SK-N-MC (cell line): ENCODE measurements around the gene FAT1.

ENCODE experiments used
- DNase-seq: peaks from one replicate; pipeline ENCODE4 v3.0.0-alpha.2; 2011; ENCODE audit warnings: low read depth, low spot score
- H3K27ac ChIP-seq: fragments of 200-600 bp; sonication (generic); 2 replicates; pipeline ENCODE4 v1.5.1; 2016; ENCODE audit warnings: mixed run types
- H3K36me3 ChIP-seq: fragments of 200-600 bp; sonication (generic); 2 replicates; pipeline ENCODE4 v1.6.1; 2017; ENCODE audit warnings: antibody characterized with exemption, low read length, mixed read lengths; ENCODE audit not compliant: insufficient read depth
- H3K4me3 ChIP-seq: fragments of 200-600 bp; sonication (generic); 2 replicates; pipeline ENCODE4 v1.5.1; 2016
- H3K9ac ChIP-seq: fragments of 200-600 bp; sonication (generic); 2 replicates; pipeline ENCODE4 v1.8.0; 2017; ENCODE audit warnings: mixed run types, mixed read lengths; ENCODE audit not compliant: insufficient read length
- H3K9me3 ChIP-seq: fragments of 200-600 bp; sonication (generic); 2 replicates; pipeline ENCODE4 v1.6.1; 2017; ENCODE audit warnings: low read depth, mild to moderate bottlenecking, antibody characterized with exemption, low read length, moderate library complexity, mixed read lengths
- EZH2 ChIP-seq: fragments of 200-600 bp; sonication (generic); IDR thresholded peaks from one replicate; pipeline ENCODE4 v1.6.1; 2017; ENCODE audit warnings: antibody characterized with exemption
- FOXP2 ChIP-seq: optimal IDR thresholded peaks from 2 replicates; pipeline ENCODE3; 2011; ENCODE audit warnings: mild to moderate bottlenecking, moderate library complexity; ENCODE audit not compliant: insufficient read depth; ENCODE audit errors: extremely low read length, control extremely low read depth
- POLR2AphosphoS5 ChIP-seq: IDR thresholded peaks from 2 replicates; pipeline ENCODE4 v1.6.1; 2012; ENCODE audit warnings: mild to moderate bottlenecking, low read depth, low read length, borderline replicate concordance

The FAT1 gene

GRCh38 chr4:186727977-186728519, 4.4 kb upstream of the FAT1 start:
- no peak overlapping the region for H3K27ac ChIP-seq
- H3K36me3 ChIP-seq: no peaks in the 10 kb centered on the region
- DNase-seq: no peak
- no peak for TF ChIP-seq FOXP2
- TF ChIP-seq POLR2AphosphoS5: no peak
- TF ChIP-seq EZH2: no peak
- no peak overlapping the region for H3K4me3 ChIP-seq
- H3K9me3 ChIP-seq: no peaks in the 10 kb centered on the region
- no peak overlapping the region for H3K9ac ChIP-seq

- Histone ChIP-seq H3K36me3 (no peaks in the 10 kb centered on the region), H3K27ac (no peak overlapping the region), H3K9ac (no peak overlapping the region), H3K4me3 (peak overlapping the region; percentile 53; the same call in 1 of the 2 replicates), H3K9me3 (no peaks in the 10 kb centered on the region)
- no peak for DNase-seq
- TF ChIP-seq FOXP2 (no peak), POLR2AphosphoS5 (no peak), EZH2 (no peak)
Measured at GRCh38 chr4:186727169-186727976, 3.7 kb upstream of the FAT1 start.

GRCh38 chr4:186726426-186727168, 2.9 kb upstream of the FAT1 start:
- DNase-seq: no peak
- no peak overlapping the region for H3K9ac ChIP-seq

GRCh38 chr4:186725469-186726425, 2.1 kb upstream of the FAT1 start:
- no peak for DNase-seq
- H3K4me3 ChIP-seq: peak overlapping the region; percentile 53
- TF ChIP-seq POLR2AphosphoS5: no peak
- TF ChIP-seq EZH2: no peak
- TF ChIP-seq FOXP2: no peak

More at GRCh38 chr4:186726426-186727168, 2.9 kb upstream of the FAT1 start:
- H3K27ac ChIP-seq: no peak overlapping the region
- no peaks in the 10 kb centered on the region for H3K36me3 ChIP-seq
- no peak for TF ChIP-seq EZH2
- no peak for TF ChIP-seq FOXP2
- TF ChIP-seq POLR2AphosphoS5: no peak
- no peaks in the 10 kb centered on the region for H3K9me3 ChIP-seq
- peak overlapping the region; percentile 53 for H3K4me3 ChIP-seq

GRCh38 chr4:186724864-186725468, 1.3 kb upstream of the FAT1 start:
- H3K27ac ChIP-seq: no peak overlapping the region
- H3K9me3 ChIP-seq: 0 out of 2 replicates have a peak, but pooled peaks cover 4% of the 10 kb centered on the region
- peak; percentile 86 for TF ChIP-seq EZH2
- no peak for TF ChIP-seq POLR2AphosphoS5
- TF ChIP-seq FOXP2: no peak
- H3K9ac ChIP-seq: no peak overlapping the region
- DNase-seq: no peak
- no peaks in the 10 kb centered on the region for H3K36me3 ChIP-seq
- H3K4me3 ChIP-seq: peak overlapping the region; percentile 80

More at GRCh38 chr4:186725469-186726425, 2.1 kb upstream of the FAT1 start:
- no peaks in the 10 kb centered on the region for H3K9me3 ChIP-seq
- H3K9ac ChIP-seq: no peak overlapping the region
- no peak overlapping the region for H3K27ac ChIP-seq
- no peaks in the 10 kb centered on the region for H3K36me3 ChIP-seq

- Histone ChIP-seq H3K9ac (no peak overlapping the region), H3K9me3 (peaks cover 4% of the 10 kb centered on the region; the same call in 1 of the 2 replicates), H3K36me3 (no peaks in the 10 kb centered on the region), H3K4me3 (peak overlapping the region; percentile 80), H3K27ac (no peak overlapping the region)
- no peak for DNase-seq
- TF ChIP-seq EZH2 (no peak), FOXP2 (no peak), POLR2AphosphoS5 (no peak)
Measured at GRCh38 chr4:186724058-186724863, 605 bp upstream of the FAT1 start.

GRCh38 chr4:186722796-186723291, 812 bp downstream of the FAT1 start:
- Histone ChIP-seq H3K4me3 (peak overlapping the region; percentile 80), H3K9ac (no peak overlapping the region), H3K9me3 (peaks cover 4% of the 10 kb centered on the region; the same call in 1 of the 2 replicates), H3K27ac (no peak overlapping the region), H3K36me3 (no peaks in the 10 kb centered on the region)
- TF ChIP-seq POLR2AphosphoS5 (no peak), EZH2 (peak; percentile 74)
- no peak for DNase-seq
